HepG2 (cell line): ENCODE measurements around the gene SPPL2B. TPM values are rescaled to one million over a fixed set of nuclear protein-coding genes. Genes with fewer than 3 reads are reported as not detected.
A peak's percentile ranks its signal among the peaks of the same experiment; 100 is the strongest.

Experiments
- BCL3 ChIP-seq: sonication (generic); formaldehyde crosslinking; IDR thresholded peaks from 2 replicates; pipeline ENCODE4 v1.5.1; 2020; ENCODE audit warnings: mild to moderate bottlenecking, missing genetic modification reagents, moderate library complexity
- BRF2 ChIP-seq: sonication (generic); formaldehyde crosslinking; IDR thresholded peaks from 2 replicates; pipeline ENCODE4 v1.8.1; 2022; ENCODE audit warnings: mild to moderate bottlenecking, missing genetic modification reagents
- EHMT2 ChIP-seq: fragments of 200-600 bp; sonication (generic); IDR thresholded peaks from 2 replicates; pipeline ENCODE4 v1.7.0; 2017; ENCODE audit warnings: antibody characterized with exemption, low read depth, low read length, borderline replicate concordance
- ELF1 ChIP-seq: sonication (generic); formaldehyde crosslinking; IDR thresholded peaks from 2 replicates; pipeline ENCODE4 v1.4.0; 2020; ENCODE audit warnings: missing genetic modification reagents
- GATAD2A ChIP-seq: IDR thresholded peaks from 2 replicates; pipeline ENCODE4 v1.6.1; 2016
- JUN ChIP-seq: sonication (generic); formaldehyde crosslinking; IDR thresholded peaks from 2 replicates; pipeline ENCODE4 v1.4.0; 2020; ENCODE audit warnings: mild to moderate bottlenecking, missing genetic modification reagents
- MAX ChIP-seq: IDR thresholded peaks from 2 replicates; pipeline ENCODE4 v1.6.1; 2012; ENCODE audit warnings: inconsistent platforms
- MAZ ChIP-seq, 2 experiments: sonication (generic) in 1 of 2; formaldehyde crosslinking in 1 of 2; IDR thresholded peaks; 2 replicates each; pipeline versions ENCODE4 v1.5.0 to v1.6.1; 2012 to 2020; ENCODE audit warnings: low read depth in 2 of 2, mild to moderate bottlenecking in 2 of 2, borderline replicate concordance in 1 of 2, improper control_type of control experiment in 1 of 2, low read length in 1 of 2, missing genetic modification reagents in 1 of 2, moderate library complexity in 1 of 2
- MYC ChIP-seq: sonication (generic); formaldehyde crosslinking; IDR thresholded peaks from 2 replicates; pipeline ENCODE4 v1.9.0; 2021; ENCODE audit warnings: missing genetic modification reagents, borderline replicate concordance
- MZF1 ChIP-seq: sonication (generic); formaldehyde crosslinking; IDR thresholded peaks from 2 replicates; pipeline ENCODE4 v1.8.1; 2023; ENCODE audit warnings: mild to moderate bottlenecking, missing genetic modification reagents, borderline replicate concordance
- NFE2L2 ChIP-seq: fragments of 150-350 bp; IDR thresholded peaks from 2 replicates; pipeline ENCODE4 v1.6.1; 2014; ENCODE audit warnings: low read length
- NR2F6 ChIP-seq, 2 experiments: IDR thresholded peaks; 2 replicates each; pipeline ENCODE4 v1.6.1; 2016; ENCODE audit warnings: antibody characterized with exemption in 1 of 2, mild to moderate bottlenecking in 1 of 2
- POLR2G ChIP-seq: fragments of 200-400 bp; formaldehyde crosslinking; IDR thresholded peaks from 2 replicates; pipeline ENCODE4 v1.6.1; 2018; ENCODE audit warnings: mild to moderate bottlenecking, low read depth, low read length, moderate library complexity
- RFXANK ChIP-seq: IDR thresholded peaks from 2 replicates; pipeline ENCODE4 v1.6.1; 2016
- ZFP36 ChIP-seq: fragments of 150-350 bp; IDR thresholded peaks from 2 replicates; pipeline ENCODE4 v1.6.1; 2018; ENCODE audit warnings: borderline replicate concordance, low read length, low read depth; ENCODE audit not compliant: partially characterized antibody
- ZNF24 ChIP-seq: fragments of 450-650 bp; IDR thresholded peaks from 2 replicates; pipeline ENCODE4 v1.6.1; 2017; ENCODE audit warnings: antibody characterized with exemption, mild to moderate bottlenecking
- ZNF280D ChIP-seq: sonication (generic); formaldehyde crosslinking; IDR thresholded peaks from 2 replicates; pipeline ENCODE4 v1.5.1; 2020; ENCODE audit warnings: mild to moderate bottlenecking, missing genetic modification reagents
- ZNF33A ChIP-seq: sonication (generic); formaldehyde crosslinking; IDR thresholded peaks from 2 replicates; pipeline ENCODE4 v1.5.1; 2020; ENCODE audit warnings: missing genetic modification reagents, mild to moderate bottlenecking, moderate library complexity, borderline replicate concordance
- ZNF784 ChIP-seq: sonication (generic); formaldehyde crosslinking; IDR thresholded peaks from 2 replicates; pipeline ENCODE4 v1.5.1; 2020; ENCODE audit warnings: missing genetic modification reagents, mild to moderate bottlenecking, borderline replicate concordance
- ZUFSP ChIP-seq: sonication (generic); formaldehyde crosslinking; IDR thresholded peaks from 2 replicates; pipeline ENCODE4 v1.9.0; 2021; ENCODE audit warnings: missing genetic modification reagents, mild to moderate bottlenecking, borderline replicate concordance
- polyA plus RNA-seq, 8 experiments: library from polyadenylated mRNA; depleted of rRNA in 3 of 8; stranded (reverse) in 7 of 8; unstranded in 1 of 8; fragments of >200 nt; fragmentation: Illumina TruSeq in 4 of 8; extraction: Trizol in 4 of 8; gene quantifications; 2 replicates each; pipeline versions ENCODE4 v1.2.1 to v1.2.3, GENCODE V29; 2011 to 2016; ENCODE audit warnings: low read depth in 4 of 8, missing spikeins in 1 of 8, mixed read lengths in 1 of 8; ENCODE audit not compliant: insufficient read depth in 1 of 8
- total RNA-seq, 5 experiments: library from RNA; depleted of rRNA; stranded (reverse); fragments of >200 nt; fragmentation: Illumina TruSeq; extraction: Trizol; gene quantifications; 2 replicates each; pipeline ENCODE4 v1.2.3, GENCODE V29; 2016; ENCODE audit warnings: low read depth in 1 of 5

Gene SPPL2B
- total and polyA plus RNA-seq, 2 of the 13 experiments (the other 11 are each of a cell fraction or from before 2014, with no cell fraction given): 14.9 to 15.2 TPM

GRCh38 chr19:2385053-2385721 is 56.7 kb downstream of the SPPL2B start (continued):
- no peak for TF ChIP-seq MZF1 (CRISPR knock-in tag)
- no peak for TF ChIP-seq EHMT2
- no peak for TF ChIP-seq BCL3 (CRISPR knock-in tag)
- TF ChIP-seq ELF1: peak; percentile 66
- TF ChIP-seq BRF2: no peak
- no peak for TF ChIP-seq MAZ (IDR thresholded peaks at IDR 0.05; ENCODE audit: borderline replicate concordance, low read depth, low read length)
- peak; percentile 46; the same call in 1 of the 2 replicates for TF ChIP-seq MAZ (CRISPR knock-in tag; IDR thresholded peaks at IDR 0.05; ENCODE audit: low read depth)
- TF ChIP-seq MAX: peak; percentile 87
- TF ChIP-seq RFXANK: no peak
- TF ChIP-seq NR2F6 (IDR thresholded peaks at IDR 0.05): peak; percentile 37; the same call in 1 of the 2 replicates
- no peak for TF ChIP-seq NR2F6 (CRISPR knock-in tag; IDR thresholded peaks at IDR 0.05)
- peak; percentile 78; the same call in 1 of the 2 replicates for TF ChIP-seq MYC (CRISPR knock-in tag)
- 0 out of 2 replicates have a peak, but pooled peaks have one; percentile 40 for TF ChIP-seq ZNF784 (CRISPR knock-in tag)
- no peak for TF ChIP-seq ZUFSP
- 0 out of 2 replicates have a peak, but pooled peaks have one; percentile 5 for TF ChIP-seq NFE2L2
- TF ChIP-seq POLR2G: 0 out of 2 replicates have a peak, but pooled peaks have one; percentile 31
- peak; percentile 43; the same call in 1 of the 2 replicates for TF ChIP-seq JUN
- 0 out of 2 replicates have a peak, but pooled peaks have one; percentile 32 for TF ChIP-seq ZNF24
- no peak for TF ChIP-seq ZFP36
- TF ChIP-seq GATAD2A (CRISPR knock-in tag): peak; percentile 34
- peak; percentile 87 for TF ChIP-seq ZNF280D
- TF ChIP-seq ZNF33A (CRISPR knock-in tag): no peak
